ENCODE measurements around the gene EFNA2. TPM values are rescaled to one million over a fixed set of nuclear protein-coding genes. Genes with fewer than 3 reads are reported as not detected.

Gene EFNA2
- total RNA-seq, 1 experiment from 2014 or later = 11.4 TPM

GRCh38 chr19:1254530-1255185, 31.0 kb upstream of the EFNA2 start:
- no peaks in the 10 kb centered on the region for H3K9me3 Mint-ChIP-seq
- POLR2A ChIA-PET = interaction anchor here (0.9 kb wide), 1 partner anchor 14 kb away, joined by 3 read pairs; the partner anchor contains the start of gene CIRBP
- no peaks in the 10 kb centered on the region for H3K27me3 Mint-ChIP-seq (ENCODE audit: low read depth)
- DNase-seq (ENCODE audit: low spot score) (no peak), ATAC-seq (no peak)
- H3K27ac Mint-ChIP-seq = peak overlapping the region; percentile 45; the same call in 1 of the 2 replicates
- CTCF ChIA-PET = interaction anchor here (1.0 to 15.6 kb wide), 3 partner anchors 12 to 37 kb away, joined by 3 to 648 read pairs (median 8); partner anchors contain the start of gene ATP5F1D
- TF ChIP-seq, protein P1, sequence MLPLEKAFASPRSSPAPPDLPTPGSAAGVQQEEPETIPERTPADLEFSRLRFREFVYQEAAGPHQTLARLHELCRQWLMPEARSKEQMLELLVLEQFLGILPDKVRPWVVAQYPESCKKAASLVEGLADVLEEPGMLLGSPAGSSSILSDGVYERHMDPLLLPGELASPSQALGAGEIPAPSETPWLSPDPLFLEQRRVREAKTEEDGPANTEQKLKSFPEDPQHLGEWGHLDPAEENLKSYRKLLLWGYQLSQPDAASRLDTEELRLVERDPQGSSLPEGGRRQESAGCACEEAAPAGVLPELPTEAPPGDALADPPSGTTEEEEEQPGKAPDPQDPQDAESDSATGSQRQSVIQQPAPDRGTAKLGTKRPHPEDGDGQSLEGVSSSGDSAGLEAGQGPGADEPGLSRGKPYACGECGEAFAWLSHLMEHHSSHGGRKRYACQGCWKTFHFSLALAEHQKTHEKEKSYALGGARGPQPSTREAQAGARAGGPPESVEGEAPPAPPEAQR (CRISPR knock-in tag; IDR thresholded peaks at IDR 0.05) = no peak
- no peak for TF ChIP-seq EMX1 (CRISPR knock-in tag; IDR thresholded peaks at IDR 0.05)
- no peak for TF ChIP-seq NFYB (CRISPR knock-in tag; conservative IDR thresholded peaks at IDR 0.05; ENCODE audit: low read depth)
- no peak for TF ChIP-seq NR1H2 (CRISPR knock-in tag; IDR thresholded peaks at IDR 0.05)
- no peak for TF ChIP-seq ATF2 (CRISPR knock-in tag; IDR thresholded peaks at IDR 0.05; ENCODE audit: borderline replicate concordance, low read depth)
- no peak for TF ChIP-seq ELF4 (CRISPR knock-in tag; IDR thresholded peaks at IDR 0.05; ENCODE audit: low read depth)
- no peak for TF ChIP-seq PRDM15 (CRISPR knock-in tag; IDR thresholded peaks at IDR 0.05)
- no peak for TF ChIP-seq ZNF281 (CRISPR knock-in tag; IDR thresholded peaks at IDR 0.05)
- TF ChIP-seq CTCF (IDR thresholded peaks at IDR 0.05) = no peak
- TF ChIP-seq ZNF138 (CRISPR knock-in tag; conservative IDR thresholded peaks at IDR 0.05) = no peak
- TF ChIP-seq JAZF1 (CRISPR knock-in tag; IDR thresholded peaks at IDR 0.05) = no peak
- TF ChIP-seq KAT7 (CRISPR knock-in tag; IDR thresholded peaks at IDR 0.05; ENCODE audit: borderline replicate concordance) = no peak
- TF ChIP-seq OVOL2 (CRISPR knock-in tag; IDR thresholded peaks at IDR 0.05; ENCODE audit: borderline replicate concordance) = no peak
- TF ChIP-seq, protein P2, sequence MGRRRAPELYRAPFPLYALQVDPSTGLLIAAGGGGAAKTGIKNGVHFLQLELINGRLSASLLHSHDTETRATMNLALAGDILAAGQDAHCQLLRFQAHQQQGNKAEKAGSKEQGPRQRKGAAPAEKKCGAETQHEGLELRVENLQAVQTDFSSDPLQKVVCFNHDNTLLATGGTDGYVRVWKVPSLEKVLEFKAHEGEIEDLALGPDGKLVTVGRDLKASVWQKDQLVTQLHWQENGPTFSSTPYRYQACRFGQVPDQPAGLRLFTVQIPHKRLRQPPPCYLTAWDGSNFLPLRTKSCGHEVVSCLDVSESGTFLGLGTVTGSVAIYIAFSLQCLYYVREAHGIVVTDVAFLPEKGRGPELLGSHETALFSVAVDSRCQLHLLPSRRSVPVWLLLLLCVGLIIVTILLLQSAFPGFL (CRISPR knock-in tag; IDR thresholded peaks at IDR 0.05; ENCODE audit: borderline replicate concordance) = no peak
- H3K4me1 Mint-ChIP-seq = peaks cover 27% of the 10 kb centered on the region
- H3K36me3 Mint-ChIP-seq = peaks cover 38% of the 10 kb centered on the region
- no peak overlapping the region for H3K4me3 Mint-ChIP-seq

Measured in WTC11 (cell line).